SK-N-MC (cell line): ENCODE results near the gene NENF.

Experiments
- EZH2 ChIP-seq: fragments of 200-600 bp; sonication (generic); IDR thresholded peaks from one replicate; pipeline ENCODE4 v1.6.1; 2017; ENCODE audit warnings: antibody characterized with exemption
- POLR2AphosphoS5 ChIP-seq: IDR thresholded peaks from 2 replicates; pipeline ENCODE4 v1.6.1; 2012; ENCODE audit warnings: mild to moderate bottlenecking, low read depth, low read length, borderline replicate concordance

- TF ChIP-seq POLR2AphosphoS5 (no peak), EZH2 (no peak)
These were observed 18.8 kb upstream of the NENF start for GRCh38 chr1:212413902-212414327.
